Panc1 (cell line): ENCODE results near the gene TMEM269. TPM values are rescaled to one million over a fixed set of nuclear protein-coding genes. Genes with fewer than 3 reads are reported as not detected.

Experiments
- ATAC-seq: fragments of 200-7000 bp; cut with Tn5 transposase; 2 replicates; pipeline ENCODE4 v1.9.1; 2020; ENCODE audit warnings: mild to moderate bottlenecking, moderate library complexity
- BruUV-seq: library from RNA; stranded (reverse); fragments of 400-500 nt; replicated peaks from 2 replicates; lab custom pipeline; 2021; lab: Mats Ljungman, UMichigan
- CTCF ChIA-PET: fragments of 300-600 bp; sonication (Branson Sonifier 250); formaldehyde crosslinking; loops from one replicate; lab custom pipeline; 2022; ENCODE audit warnings: antibody characterized with exemption; lab: Charles Lee
- POLR2A ChIA-PET: fragments of 300-600 bp; sonication (Branson Sonifier 250); formaldehyde crosslinking; loops from one replicate; lab custom pipeline; 2022; ENCODE audit warnings: antibody characterized with exemption; lab: Charles Lee
- DNase-seq: peaks from one replicate; pipeline ENCODE4 v3.0.0-alpha.2; 2010; ENCODE audit warnings: low read depth, low spot score
- H3K27ac ChIP-seq: 2 replicates; pipeline ENCODE4 v1.5.1; 2011; ENCODE audit warnings: mild to moderate bottlenecking, low read length, inconsistent platforms
- H3K27me3 ChIP-seq: fragments of 200-500 bp; sonication (Bioruptor generic); 2 replicates; pipeline ENCODE4 v1.6.0; 2014; ENCODE audit warnings: low read length, inconsistent platforms; ENCODE audit not compliant: control insufficient read depth, insufficient read depth
- H3K36me3 ChIP-seq: fragments of 200-500 bp; sonication (Bioruptor generic); 2 replicates; pipeline ENCODE4 v1.5.1; 2014; ENCODE audit warnings: inconsistent platforms, mild to moderate bottlenecking, low read length, moderate library complexity; ENCODE audit not compliant: control insufficient read depth, insufficient read depth
- H3K4me1 ChIP-seq: 2 replicates; pipeline ENCODE4 v1.5.1; 2011; ENCODE audit warnings: inconsistent platforms, mild to moderate bottlenecking, low read length, moderate library complexity; ENCODE audit not compliant: control insufficient read depth, insufficient read depth
- H3K4me3 ChIP-seq, 2 experiments: 2 replicates each; pipeline ENCODE4 v1.5.1; 2011 to 2012; ENCODE audit warnings: low read depth in 2 of 2, low read length in 2 of 2, mild to moderate bottlenecking in 2 of 2, inconsistent platforms in 1 of 2, moderate library complexity in 1 of 2
- H3K9me3 ChIP-seq: fragments of 200-500 bp; sonication (Bioruptor generic); 2 replicates; pipeline ENCODE4 v1.5.1; 2014; ENCODE audit warnings: low read depth, mild to moderate bottlenecking, inconsistent platforms, low read length, moderate library complexity; ENCODE audit not compliant: control insufficient read depth, insufficient read depth
- POLR2AphosphoS5 ChIP-seq: IDR thresholded peaks from 2 replicates; pipeline ENCODE4 v1.6.1; 2012; ENCODE audit warnings: mild to moderate bottlenecking, low read depth, low read length, moderate library complexity
- SIN3A ChIP-seq: IDR thresholded peaks from 2 replicates; pipeline ENCODE4 v1.6.1; 2012; ENCODE audit warnings: low read depth, mild to moderate bottlenecking, low read length, moderate library complexity, borderline replicate concordance; ENCODE audit not compliant: insufficient read depth
- TCF7L2 ChIP-seq: IDR thresholded peaks from 2 replicates; pipeline ENCODE4 v1.6.1; 2011; ENCODE audit warnings: mild to moderate bottlenecking, low read depth, low read length, inconsistent platforms
- in situ Hi-C: cut with HindIII; loops from 2 replicates; pipeline ENCODE4 v1.10.0; 2016; ENCODE audit warnings: low sequenced_read_pairs, low pct_unique_long_range_greater_than_20kb
- intact Hi-C: fragments of 100-400 bp; cut with micrococcal nuclease; formaldehyde crosslinking; loops from one replicate; pipeline ENCODE4 v1.10.0; 2022; ENCODE audit not compliant: unreplicated experiment
- total RNA-seq: library from RNA; stranded (reverse); gene quantifications from one replicate; pipeline ENCODE4 v1.2.1, GENCODE V29; 2021; ENCODE audit not compliant: unreplicated experiment
- TF ChIP-seq, protein P1 (sequence below), 2 experiments: IDR thresholded peaks; 2 replicates each; pipeline ENCODE4 v1.6.1; 2011 to 2012; ENCODE audit warnings: low read depth in 2 of 2, control low read depth in 1 of 2, low read length in 1 of 2, mild to moderate bottlenecking in 1 of 2, moderate library complexity in 1 of 2; ENCODE audit not compliant: insufficient read depth in 1 of 2
- TF ChIP-seq, protein P2 (sequence below): fragments of 450-650 bp; IDR thresholded peaks from 2 replicates; pipeline ENCODE4 v1.5.1; 2017; ENCODE audit warnings: mild to moderate bottlenecking

TMEM269 gene
- total RNA-seq, 1 experiment from 2014 or later, result 0.13 TPM

DNA sequence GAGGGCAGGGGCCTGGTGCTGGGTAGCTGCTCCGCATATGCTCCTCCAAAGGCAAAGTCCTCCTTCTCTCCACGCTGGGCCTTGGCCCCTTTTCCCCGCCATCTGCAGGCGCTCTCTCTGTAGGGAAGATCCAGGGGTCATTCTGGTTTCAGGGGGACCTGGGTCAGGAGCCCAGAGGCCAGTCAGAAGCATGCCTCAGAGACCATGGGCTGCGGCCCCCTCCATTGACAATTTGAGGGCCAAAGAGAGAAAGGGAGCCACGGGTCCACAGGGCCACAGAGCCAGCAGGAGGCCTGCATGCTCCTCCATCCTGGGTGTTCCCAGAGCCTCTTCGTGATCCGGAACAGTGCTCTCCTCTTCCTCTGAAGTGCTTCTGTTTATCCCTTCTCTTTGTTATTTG, 42.6 kb upstream of the TMEM269 start:
- POLR2A ChIA-PET, result interaction anchor here (0.5 kb wide), 1 partner anchor 147 kb away, joined by 6 read pairs; no protein-coding TSS in a partner anchor
- DNase-seq (no peak), ATAC-seq (no peak)
- Histone ChIP-seq H3K9me3 (no peaks in the 10 kb centered on the region), H3K36me3 (no peaks in the 10 kb centered on the region), H3K27me3 (no peaks in the 10 kb centered on the region), H3K4me3 (no peak overlapping the region), H3K27ac (no peak overlapping the region), H3K4me1 (no peaks in the 10 kb centered on the region; the same call in 1 of the 2 replicates)
- CTCF ChIA-PET, result no interaction called here
- intact Hi-C loops (no loop called here), in situ Hi-C loops (no loop called here)
- TF ChIP-seq TCF7L2, result no peak
- TF ChIP-seq SIN3A, result no peak
- TF ChIP-seq, protein P1, sequence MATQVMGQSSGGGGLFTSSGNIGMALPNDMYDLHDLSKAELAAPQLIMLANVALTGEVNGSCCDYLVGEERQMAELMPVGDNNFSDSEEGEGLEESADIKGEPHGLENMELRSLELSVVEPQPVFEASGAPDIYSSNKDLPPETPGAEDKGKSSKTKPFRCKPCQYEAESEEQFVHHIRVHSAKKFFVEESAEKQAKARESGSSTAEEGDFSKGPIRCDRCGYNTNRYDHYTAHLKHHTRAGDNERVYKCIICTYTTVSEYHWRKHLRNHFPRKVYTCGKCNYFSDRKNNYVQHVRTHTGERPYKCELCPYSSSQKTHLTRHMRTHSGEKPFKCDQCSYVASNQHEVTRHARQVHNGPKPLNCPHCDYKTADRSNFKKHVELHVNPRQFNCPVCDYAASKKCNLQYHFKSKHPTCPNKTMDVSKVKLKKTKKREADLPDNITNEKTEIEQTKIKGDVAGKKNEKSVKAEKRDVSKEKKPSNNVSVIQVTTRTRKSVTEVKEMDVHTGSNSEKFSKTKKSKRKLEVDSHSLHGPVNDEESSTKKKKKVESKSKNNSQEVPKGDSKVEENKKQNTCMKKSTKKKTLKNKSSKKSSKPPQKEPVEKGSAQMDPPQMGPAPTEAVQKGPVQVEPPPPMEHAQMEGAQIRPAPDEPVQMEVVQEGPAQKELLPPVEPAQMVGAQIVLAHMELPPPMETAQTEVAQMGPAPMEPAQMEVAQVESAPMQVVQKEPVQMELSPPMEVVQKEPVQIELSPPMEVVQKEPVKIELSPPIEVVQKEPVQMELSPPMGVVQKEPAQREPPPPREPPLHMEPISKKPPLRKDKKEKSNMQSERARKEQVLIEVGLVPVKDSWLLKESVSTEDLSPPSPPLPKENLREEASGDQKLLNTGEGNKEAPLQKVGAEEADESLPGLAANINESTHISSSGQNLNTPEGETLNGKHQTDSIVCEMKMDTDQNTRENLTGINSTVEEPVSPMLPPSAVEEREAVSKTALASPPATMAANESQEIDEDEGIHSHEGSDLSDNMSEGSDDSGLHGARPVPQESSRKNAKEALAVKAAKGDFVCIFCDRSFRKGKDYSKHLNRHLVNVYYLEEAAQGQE (IDR thresholded peaks at IDR 0.05; ENCODE audit: insufficient read depth in 1 of 2, low read depth in 2 of 2, low read length in 1 of 2), result no peak
- TF ChIP-seq POLR2AphosphoS5, result no peak
- TF ChIP-seq, protein P2, sequence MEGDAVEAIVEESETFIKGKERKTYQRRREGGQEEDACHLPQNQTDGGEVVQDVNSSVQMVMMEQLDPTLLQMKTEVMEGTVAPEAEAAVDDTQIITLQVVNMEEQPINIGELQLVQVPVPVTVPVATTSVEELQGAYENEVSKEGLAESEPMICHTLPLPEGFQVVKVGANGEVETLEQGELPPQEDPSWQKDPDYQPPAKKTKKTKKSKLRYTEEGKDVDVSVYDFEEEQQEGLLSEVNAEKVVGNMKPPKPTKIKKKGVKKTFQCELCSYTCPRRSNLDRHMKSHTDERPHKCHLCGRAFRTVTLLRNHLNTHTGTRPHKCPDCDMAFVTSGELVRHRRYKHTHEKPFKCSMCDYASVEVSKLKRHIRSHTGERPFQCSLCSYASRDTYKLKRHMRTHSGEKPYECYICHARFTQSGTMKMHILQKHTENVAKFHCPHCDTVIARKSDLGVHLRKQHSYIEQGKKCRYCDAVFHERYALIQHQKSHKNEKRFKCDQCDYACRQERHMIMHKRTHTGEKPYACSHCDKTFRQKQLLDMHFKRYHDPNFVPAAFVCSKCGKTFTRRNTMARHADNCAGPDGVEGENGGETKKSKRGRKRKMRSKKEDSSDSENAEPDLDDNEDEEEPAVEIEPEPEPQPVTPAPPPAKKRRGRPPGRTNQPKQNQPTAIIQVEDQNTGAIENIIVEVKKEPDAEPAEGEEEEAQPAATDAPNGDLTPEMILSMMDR, result no peak
- BruUV-seq, result no TSS peak

DNA sequence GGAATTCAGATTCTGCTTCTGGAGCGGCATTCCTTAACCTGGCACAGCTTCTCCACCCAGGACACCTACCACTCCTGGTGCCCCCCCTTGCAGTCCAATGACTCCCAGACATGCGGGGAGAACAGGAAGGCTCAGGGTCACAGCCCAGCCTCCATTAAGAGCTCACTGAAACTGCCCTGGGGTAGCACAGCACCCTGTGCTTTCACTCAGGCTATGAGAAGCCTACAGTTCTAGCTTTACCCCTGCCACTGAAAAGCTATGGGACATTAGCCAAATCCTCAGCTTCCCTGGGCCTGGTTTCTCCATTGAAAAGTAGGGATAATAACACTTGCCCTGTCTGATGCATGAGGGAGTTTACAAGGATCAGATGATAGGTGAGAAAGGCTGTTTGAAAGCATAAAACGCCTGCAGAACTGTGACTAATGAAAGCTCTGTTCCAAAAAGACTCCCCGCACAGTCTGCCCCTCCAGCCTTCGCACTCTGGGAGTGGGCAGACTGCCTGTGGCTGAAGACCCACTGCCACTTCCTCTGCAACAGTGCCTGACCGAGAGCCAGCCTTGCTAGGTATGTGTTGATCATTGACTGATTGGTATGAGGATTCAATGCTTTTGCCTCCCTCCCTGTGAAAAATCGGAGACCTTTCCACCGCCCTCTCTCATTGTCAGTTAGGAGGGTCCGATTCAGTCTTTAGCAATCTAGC, 42.0 kb upstream of the TMEM269 start:
- DNase-seq (no peak), ATAC-seq (no peak)
- in situ Hi-C loops (no loop called here), intact Hi-C loops (no loop called here)
- no peak overlapping the region for H3K4me3 ChIP-seq
- H3K27ac ChIP-seq, result no peak overlapping the region
- ChIA-PET POLR2A (interaction anchor here (0.5 kb wide), 1 partner anchor 147 kb away, joined by 6 read pairs; no protein-coding TSS in a partner anchor), CTCF (interaction anchor here (0.5 kb wide), 1 partner anchor 67 kb away, joined by 3 read pairs; no protein-coding TSS in a partner anchor)
- BruUV-seq, result no TSS peak
- H3K27me3 ChIP-seq, result no peaks in the 10 kb centered on the region
- H3K9me3 ChIP-seq, result no peaks in the 10 kb centered on the region
- TF ChIP-seq SIN3A, result no peak
- TF ChIP-seq, protein P2, result no peak
- no peak for TF ChIP-seq TCF7L2
- TF ChIP-seq, protein P1 (IDR thresholded peaks at IDR 0.05; ENCODE audit: insufficient read depth in 1 of 2, low read depth in 2 of 2, low read length in 1 of 2), result no peak
- no peaks in the 10 kb centered on the region; the same call in 1 of the 2 replicates for H3K4me1 ChIP-seq
- H3K36me3 ChIP-seq, result no peaks in the 10 kb centered on the region
